SK-N-SH treated with all-trans-retinoic acid at 6 μM for 48 hours (cell line): ENCODE measurements around the gene TTC7B.

Experiments used
- ATAC-seq: fragments of 200-7000 bp; cut with Tn5 transposase; 3 replicates; pipeline ENCODE4 v1.9.1; 2020; ENCODE audit warnings: mild to moderate bottlenecking, moderate library complexity
- ARNTL ChIP-seq: fragments of 450-650 bp; formaldehyde crosslinking; IDR thresholded peaks from 2 replicates; pipeline ENCODE4 v1.5.0; 2020; ENCODE audit warnings: low read depth, mild to moderate bottlenecking, moderate library complexity, borderline replicate concordance
- BACH2 ChIP-seq: fragments of 250-450 bp; sonication (Bioruptor Pico); IDR thresholded peaks from 2 replicates; pipeline ENCODE4 v1.9.0; 2021; ENCODE audit warnings: mild to moderate bottlenecking, borderline replicate concordance
- CSDC2 ChIP-seq: fragments of 250-450 bp; sonication (Bioruptor Pico); IDR thresholded peaks from 2 replicates; pipeline ENCODE4 v1.5.0; 2020; ENCODE audit warnings: mild to moderate bottlenecking, moderate library complexity
- ESRRG ChIP-seq: fragments of 250-450 bp; sonication (Bioruptor Pico); IDR thresholded peaks from 2 replicates; pipeline ENCODE4 v1.6.1; 2021; ENCODE audit warnings: mild to moderate bottlenecking
- GLIS3 ChIP-seq: fragments of 250-450 bp; sonication (Bioruptor Pico); IDR thresholded peaks from 2 replicates; pipeline ENCODE4 v1.5.0; 2020; ENCODE audit warnings: mild to moderate bottlenecking, moderate library complexity
- ISL1 ChIP-seq: fragments of 250-450 bp; sonication (Bioruptor Pico); IDR thresholded peaks from 2 replicates; pipeline ENCODE4 v2.1.2; 2022; ENCODE audit warnings: mild to moderate bottlenecking, moderate library complexity
- OSR1 ChIP-seq: fragments of 250-450 bp; sonication (Bioruptor Pico); IDR thresholded peaks from 2 replicates; pipeline ENCODE4 v1.8.0; 2022; ENCODE audit warnings: moderate library complexity, mild to moderate bottlenecking, inconsistent platforms
- PPARA ChIP-seq: fragments of 250-450 bp; sonication (Bioruptor Pico); IDR thresholded peaks from 2 replicates; pipeline ENCODE4 v1.5.0; 2020; ENCODE audit warnings: mild to moderate bottlenecking, borderline replicate concordance
- RARB ChIP-seq: fragments of 250-450 bp; sonication (Bioruptor Pico); IDR thresholded peaks from 2 replicates; pipeline ENCODE4 v1.8.0; 2021; ENCODE audit warnings: mild to moderate bottlenecking, moderate library complexity
- SNAI2 ChIP-seq: fragments of 250-450 bp; sonication (Bioruptor Pico); IDR thresholded peaks from 2 replicates; pipeline ENCODE4 v1.5.0; 2020; ENCODE audit warnings: mild to moderate bottlenecking, moderate library complexity
- TCF4 ChIP-seq: fragments of 250-450 bp; sonication (Bioruptor Pico); IDR thresholded peaks from 2 replicates; pipeline ENCODE4 v1.8.0; 2021; ENCODE audit warnings: mild to moderate bottlenecking, moderate library complexity, borderline replicate concordance
- TOX ChIP-seq: fragments of 250-450 bp; sonication (Bioruptor Pico); IDR thresholded peaks from 2 replicates; pipeline ENCODE4 v1.8.0; 2021; ENCODE audit warnings: mild to moderate bottlenecking, moderate library complexity, borderline replicate concordance
- ZC3H10 ChIP-seq: fragments of 250-450 bp; sonication (Bioruptor Pico); IDR thresholded peaks from 2 replicates; pipeline ENCODE4 v1.5.1; 2021; ENCODE audit warnings: mild to moderate bottlenecking, moderate library complexity
- ZFP3 ChIP-seq: fragments of 250-450 bp; sonication (Bioruptor Pico); IDR thresholded peaks from 2 replicates; pipeline ENCODE4 v1.5.0; 2020; ENCODE audit warnings: mild to moderate bottlenecking, moderate library complexity
- ZFP30 ChIP-seq: fragments of 450-650 bp; formaldehyde crosslinking; IDR thresholded peaks from 2 replicates; pipeline ENCODE4 v1.5.0; 2022; ENCODE audit warnings: mild to moderate bottlenecking, moderate library complexity
- ZNF565 ChIP-seq: fragments of 450-650 bp; formaldehyde crosslinking; conservative IDR thresholded peaks from 2 replicates; pipeline ENCODE4 v1.5.0; 2020; ENCODE audit warnings: low read depth, mild to moderate bottlenecking, moderate library complexity
- ZNF70 ChIP-seq: fragments of 450-650 bp; formaldehyde crosslinking; IDR thresholded peaks from 2 replicates; pipeline ENCODE4 v1.5.0; 2020; ENCODE audit warnings: mild to moderate bottlenecking, moderate library complexity
- ZNF8 ChIP-seq: fragments of 450-650 bp; formaldehyde crosslinking; IDR thresholded peaks from 2 replicates; pipeline ENCODE4 v1.5.0; 2020; ENCODE audit warnings: mild to moderate bottlenecking, moderate library complexity
- TF ChIP-seq, protein P1 (sequence below): fragments of 250-450 bp; sonication (Bioruptor Pico); IDR thresholded peaks from 2 replicates; pipeline ENCODE4 v1.8.0; 2020; ENCODE audit warnings: mild to moderate bottlenecking, moderate library complexity, borderline replicate concordance
- TF ChIP-seq, protein P2 (sequence below): fragments of 250-450 bp; sonication (Bioruptor Pico); IDR thresholded peaks from 2 replicates; pipeline ENCODE4 v1.5.1; 2021; ENCODE audit warnings: mild to moderate bottlenecking, moderate library complexity
- TF ChIP-seq, protein P3 (sequence below): fragments of 250-450 bp; sonication (Bioruptor Pico); IDR thresholded peaks from 2 replicates; pipeline ENCODE4 v1.5.1; 2020; ENCODE audit warnings: low read depth, mild to moderate bottlenecking, moderate library complexity
- TF ChIP-seq, protein P4 (sequence below): fragments of 250-450 bp; sonication (Bioruptor Pico); IDR thresholded peaks from 2 replicates; pipeline ENCODE4 v1.5.0; 2020; ENCODE audit warnings: mild to moderate bottlenecking, moderate library complexity

The TTC7B gene

DNA sequence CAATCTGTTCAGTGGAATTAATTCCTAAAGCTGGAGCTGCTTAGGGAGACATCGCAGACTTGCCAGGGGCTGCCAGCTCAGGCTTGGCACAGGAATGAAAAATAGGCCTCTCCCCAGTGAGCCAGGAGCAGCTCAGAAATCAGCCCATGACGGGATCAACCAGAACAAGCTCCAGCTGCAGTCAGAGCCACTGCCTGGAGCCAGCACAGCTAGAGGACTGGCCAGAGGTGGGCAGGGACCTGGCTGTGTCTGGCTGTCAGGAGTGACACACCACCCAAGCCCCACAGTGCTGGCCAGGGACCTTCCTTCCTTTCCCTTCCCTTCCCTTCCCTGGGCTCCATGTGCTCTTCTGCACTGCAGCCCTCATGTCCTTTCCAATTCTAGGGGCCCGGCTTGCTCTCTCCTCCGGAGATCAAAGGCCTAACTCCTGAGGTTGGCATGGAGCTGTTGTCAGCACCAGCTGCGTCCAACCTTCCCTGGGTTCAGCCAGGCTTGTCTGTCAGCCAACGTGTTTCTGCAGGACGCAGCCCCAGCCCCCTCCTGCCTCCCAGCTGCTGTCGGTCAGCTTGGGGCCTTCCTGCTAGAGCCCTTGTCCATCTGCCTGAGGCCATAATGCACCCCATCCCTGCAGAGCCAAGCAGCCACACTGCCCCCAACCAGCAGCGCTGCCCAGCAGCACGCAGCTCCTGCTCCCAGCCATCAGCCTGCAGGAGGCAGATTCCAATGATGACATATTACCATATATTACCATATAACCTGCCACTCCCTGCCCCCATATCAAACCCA is 270.1 kb downstream of the TTC7B start:
- peak; percentile 79 for ATAC-seq
- TF ChIP-seq RARB (no peak), ZFP30 (CRISPR knock-in tag) (no peak), CSDC2 (CRISPR knock-in tag) (no peak)

DNA sequence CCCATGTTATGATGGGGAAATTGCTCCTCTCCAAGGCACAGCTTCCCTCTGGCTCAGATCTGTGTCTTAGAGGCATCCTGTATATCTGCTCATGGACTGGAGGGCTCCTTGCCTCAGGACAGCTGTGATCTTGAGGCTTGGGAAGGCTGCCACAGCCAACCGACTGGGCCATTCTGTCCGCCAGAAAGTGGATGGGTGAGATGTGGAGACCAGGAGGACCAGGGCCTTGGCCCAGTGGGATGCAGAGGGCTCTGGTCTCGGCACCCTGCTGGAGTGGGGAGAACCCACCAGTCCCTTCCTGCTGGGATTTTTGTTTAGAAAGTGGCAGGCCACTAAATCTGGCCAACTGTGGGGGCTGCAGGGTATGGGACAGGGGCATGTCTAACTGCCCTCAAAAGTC is 270.8 kb downstream of the TTC7B start:
- ATAC-seq = no peak

DNA sequence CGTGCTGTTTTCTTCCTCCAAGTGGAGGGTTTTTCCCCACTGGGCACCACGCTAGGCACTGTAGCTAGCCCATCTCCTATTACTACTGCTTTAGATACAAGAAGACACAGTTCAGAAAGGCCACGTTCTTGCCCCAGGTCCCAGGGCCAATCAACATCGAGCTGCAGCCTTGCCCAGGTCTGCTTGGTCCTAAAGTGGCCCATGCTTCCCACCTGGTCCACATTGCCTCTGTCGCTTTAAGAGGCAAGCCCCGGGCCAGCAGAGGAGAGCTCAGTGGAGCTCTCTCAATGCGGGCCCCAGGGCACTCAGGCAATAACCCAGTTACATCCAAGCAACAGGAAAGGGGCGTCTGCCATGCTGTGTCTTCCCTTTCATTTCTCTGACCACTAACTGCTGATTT is 271.3 kb downstream of the TTC7B start:
- ATAC-seq = no peak

More for the DNA sequence above, 270.8 kb downstream of the TTC7B start:
- no peak for TF ChIP-seq ZNF8 (CRISPR knock-in tag)
- TF ChIP-seq BACH2 (CRISPR knock-in tag) = no peak
- TF ChIP-seq ZNF70 (CRISPR knock-in tag) = no peak
- TF ChIP-seq OSR1 (CRISPR knock-in tag) = no peak
- TF ChIP-seq ESRRG (CRISPR knock-in tag) = no peak
- no peak for TF ChIP-seq CSDC2 (CRISPR knock-in tag)
- TF ChIP-seq ISL1 (CRISPR knock-in tag) = no peak
- TF ChIP-seq ARNTL (CRISPR knock-in tag) = no peak
- TF ChIP-seq, protein P1, sequence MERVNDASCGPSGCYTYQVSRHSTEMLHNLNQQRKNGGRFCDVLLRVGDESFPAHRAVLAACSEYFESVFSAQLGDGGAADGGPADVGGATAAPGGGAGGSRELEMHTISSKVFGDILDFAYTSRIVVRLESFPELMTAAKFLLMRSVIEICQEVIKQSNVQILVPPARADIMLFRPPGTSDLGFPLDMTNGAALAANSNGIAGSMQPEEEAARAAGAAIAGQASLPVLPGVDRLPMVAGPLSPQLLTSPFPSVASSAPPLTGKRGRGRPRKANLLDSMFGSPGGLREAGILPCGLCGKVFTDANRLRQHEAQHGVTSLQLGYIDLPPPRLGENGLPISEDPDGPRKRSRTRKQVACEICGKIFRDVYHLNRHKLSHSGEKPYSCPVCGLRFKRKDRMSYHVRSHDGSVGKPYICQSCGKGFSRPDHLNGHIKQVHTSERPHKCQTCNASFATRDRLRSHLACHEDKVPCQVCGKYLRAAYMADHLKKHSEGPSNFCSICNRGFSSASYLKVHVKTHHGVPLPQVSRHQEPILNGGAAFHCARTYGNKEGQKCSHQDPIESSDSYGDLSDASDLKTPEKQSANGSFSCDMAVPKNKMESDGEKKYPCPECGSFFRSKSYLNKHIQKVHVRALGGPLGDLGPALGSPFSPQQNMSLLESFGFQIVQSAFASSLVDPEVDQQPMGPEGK (CRISPR knock-in tag) = no peak
- TF ChIP-seq, protein P2, sequence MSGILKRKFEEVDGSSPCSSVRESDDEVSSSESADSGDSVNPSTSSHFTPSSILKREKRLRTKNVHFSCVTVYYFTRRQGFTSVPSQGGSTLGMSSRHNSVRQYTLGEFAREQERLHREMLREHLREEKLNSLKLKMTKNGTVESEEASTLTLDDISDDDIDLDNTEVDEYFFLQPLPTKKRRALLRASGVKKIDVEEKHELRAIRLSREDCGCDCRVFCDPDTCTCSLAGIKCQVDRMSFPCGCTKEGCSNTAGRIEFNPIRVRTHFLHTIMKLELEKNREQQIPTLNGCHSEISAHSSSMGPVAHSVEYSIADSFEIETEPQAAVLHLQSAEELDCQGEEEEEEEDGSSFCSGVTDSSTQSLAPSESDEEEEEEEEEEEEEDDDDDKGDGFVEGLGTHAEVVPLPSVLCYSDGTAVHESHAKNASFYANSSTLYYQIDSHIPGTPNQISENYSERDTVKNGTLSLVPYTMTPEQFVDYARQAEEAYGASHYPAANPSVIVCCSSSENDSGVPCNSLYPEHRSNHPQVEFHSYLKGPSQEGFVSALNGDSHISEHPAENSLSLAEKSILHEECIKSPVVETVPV (CRISPR knock-in tag) = no peak
- TF ChIP-seq SNAI2 = no peak
- TF ChIP-seq ZFP3 (CRISPR knock-in tag) = no peak
- TF ChIP-seq GLIS3 (CRISPR knock-in tag) = no peak
- no peak for TF ChIP-seq PPARA (CRISPR knock-in tag)
- TF ChIP-seq, protein P3, sequence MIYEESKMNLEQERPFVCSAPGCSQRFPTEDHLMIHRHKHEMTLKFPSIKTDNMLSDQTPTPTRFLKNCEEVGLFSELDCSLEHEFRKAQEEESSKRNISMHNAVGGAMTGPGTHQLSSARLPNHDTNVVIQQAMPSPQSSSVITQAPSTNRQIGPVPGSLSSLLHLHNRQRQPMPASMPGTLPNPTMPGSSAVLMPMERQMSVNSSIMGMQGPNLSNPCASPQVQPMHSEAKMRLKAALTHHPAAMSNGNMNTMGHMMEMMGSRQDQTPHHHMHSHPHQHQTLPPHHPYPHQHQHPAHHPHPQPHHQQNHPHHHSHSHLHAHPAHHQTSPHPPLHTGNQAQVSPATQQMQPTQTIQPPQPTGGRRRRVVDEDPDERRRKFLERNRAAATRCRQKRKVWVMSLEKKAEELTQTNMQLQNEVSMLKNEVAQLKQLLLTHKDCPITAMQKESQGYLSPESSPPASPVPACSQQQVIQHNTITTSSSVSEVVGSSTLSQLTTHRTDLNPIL (CRISPR knock-in tag) = no peak
- no peak for TF ChIP-seq TCF4
- TF ChIP-seq ZFP30 (CRISPR knock-in tag) = no peak
- TF ChIP-seq ZNF565 (CRISPR knock-in tag) = no peak
- TF ChIP-seq, protein P4, sequence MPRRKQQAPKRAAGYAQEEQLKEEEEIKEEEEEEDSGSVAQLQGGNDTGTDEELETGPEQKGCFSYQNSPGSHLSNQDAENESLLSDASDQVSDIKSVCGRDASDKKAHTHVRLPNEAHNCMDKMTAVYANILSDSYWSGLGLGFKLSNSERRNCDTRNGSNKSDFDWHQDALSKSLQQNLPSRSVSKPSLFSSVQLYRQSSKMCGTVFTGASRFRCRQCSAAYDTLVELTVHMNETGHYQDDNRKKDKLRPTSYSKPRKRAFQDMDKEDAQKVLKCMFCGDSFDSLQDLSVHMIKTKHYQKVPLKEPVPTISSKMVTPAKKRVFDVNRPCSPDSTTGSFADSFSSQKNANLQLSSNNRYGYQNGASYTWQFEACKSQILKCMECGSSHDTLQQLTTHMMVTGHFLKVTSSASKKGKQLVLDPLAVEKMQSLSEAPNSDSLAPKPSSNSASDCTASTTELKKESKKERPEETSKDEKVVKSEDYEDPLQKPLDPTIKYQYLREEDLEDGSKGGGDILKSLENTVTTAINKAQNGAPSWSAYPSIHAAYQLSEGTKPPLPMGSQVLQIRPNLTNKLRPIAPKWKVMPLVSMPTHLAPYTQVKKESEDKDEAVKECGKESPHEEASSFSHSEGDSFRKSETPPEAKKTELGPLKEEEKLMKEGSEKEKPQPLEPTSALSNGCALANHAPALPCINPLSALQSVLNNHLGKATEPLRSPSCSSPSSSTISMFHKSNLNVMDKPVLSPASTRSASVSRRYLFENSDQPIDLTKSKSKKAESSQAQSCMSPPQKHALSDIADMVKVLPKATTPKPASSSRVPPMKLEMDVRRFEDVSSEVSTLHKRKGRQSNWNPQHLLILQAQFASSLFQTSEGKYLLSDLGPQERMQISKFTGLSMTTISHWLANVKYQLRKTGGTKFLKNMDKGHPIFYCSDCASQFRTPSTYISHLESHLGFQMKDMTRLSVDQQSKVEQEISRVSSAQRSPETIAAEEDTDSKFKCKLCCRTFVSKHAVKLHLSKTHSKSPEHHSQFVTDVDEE (CRISPR knock-in tag) = no peak

More for the DNA sequence above, 271.3 kb downstream of the TTC7B start:
- TF ChIP-seq, protein P1 (CRISPR knock-in tag) = no peak
- TF ChIP-seq ZC3H10 (CRISPR knock-in tag) (no peak), ZNF8 (CRISPR knock-in tag) (no peak), TOX (CRISPR knock-in tag) (no peak)
- TF ChIP-seq, protein P3 (CRISPR knock-in tag) = no peak
